Mesenchymal stem cell (in vitro differentiated cells and primary cell): Measurements from ENCODE around the gene TUT7.

Experiments
- DNase-seq: peaks from one replicate; pipeline ENCODE4 v3.0.0-alpha.2; 2013
- H2AFZ ChIP-seq: one replicate; pipeline ENCODE4 v1.6.1; 2013; ENCODE audit warnings: low read depth, mild to moderate bottlenecking, control low read depth, inconsistent platforms, low read length, moderate library complexity
- H2AK5ac ChIP-seq: 2 replicates; pipeline ENCODE4 v1.6.1; 2013; ENCODE audit warnings: low read length, moderate library complexity, mild to moderate bottlenecking, inconsistent platforms; ENCODE audit not compliant: severe bottlenecking
- H2BK120ac ChIP-seq: one replicate; pipeline ENCODE4 v1.6.1; 2013; ENCODE audit warnings: low read depth, mild to moderate bottlenecking, inconsistent platforms, low read length, moderate library complexity
- H2BK12ac ChIP-seq, 2 experiments: one replicate each; pipeline ENCODE4 v1.6.1; 2013; ENCODE audit warnings: inconsistent platforms in 2 of 2, low read length in 2 of 2, mild to moderate bottlenecking in 2 of 2, moderate library complexity in 2 of 2, control low read depth in 1 of 2
- H2BK15ac ChIP-seq: one replicate; pipeline ENCODE4 v1.6.1; 2013; ENCODE audit warnings: mild to moderate bottlenecking, low read depth, inconsistent platforms; ENCODE audit not compliant: poor library complexity, severe bottlenecking
- H2BK5ac ChIP-seq: 2 replicates; pipeline ENCODE4 v1.6.1; 2013; ENCODE audit warnings: low read depth, mild to moderate bottlenecking, low read length, control low read depth, inconsistent platforms; ENCODE audit not compliant: poor library complexity, severe bottlenecking
- H3K14ac ChIP-seq, 2 experiments: one replicate each; pipeline ENCODE4 v1.6.1; 2013; ENCODE audit warnings: inconsistent platforms in 2 of 2, low read length in 2 of 2, control low read depth in 1 of 2, mild to moderate bottlenecking in 1 of 2, moderate library complexity in 1 of 2
- H3K18ac ChIP-seq, 2 experiments: one replicate each; pipeline ENCODE4 v1.6.1; 2013; ENCODE audit warnings: inconsistent platforms in 2 of 2, low read length in 2 of 2, control low read depth in 1 of 2, low read depth in 1 of 2, mild to moderate bottlenecking in 1 of 2
- H3K23ac ChIP-seq, 2 experiments: one replicate each; pipeline ENCODE4 v1.6.1; 2013; ENCODE audit warnings: inconsistent platforms in 2 of 2, low read length in 2 of 2, mild to moderate bottlenecking in 2 of 2, moderate library complexity in 2 of 2, control low read depth in 1 of 2
- H3K27ac ChIP-seq: 2 replicates; pipeline ENCODE4 v1.5.1; 2013; ENCODE audit warnings: mild to moderate bottlenecking, moderate library complexity, low read length, control low read depth, inconsistent platforms; ENCODE audit not compliant: poor library complexity, severe bottlenecking
- H3K27me3 ChIP-seq, 2 experiments: 2 replicates each; pipeline versions ENCODE4 v1.6.1 to v1.7.0; 2013; ENCODE audit warnings: low read length in 2 of 2, mild to moderate bottlenecking in 2 of 2, moderate library complexity in 2 of 2, control low read depth in 1 of 2, inconsistent platforms in 1 of 2; ENCODE audit not compliant: control insufficient read depth in 1 of 2, insufficient read depth in 1 of 2
- H3K36me3 ChIP-seq, 2 experiments: 2 replicates each; pipeline versions ENCODE4 v1.6.1 to v1.7.0; 2013; ENCODE audit warnings: low read length in 2 of 2, control low read depth in 1 of 2, inconsistent platforms in 1 of 2, low read depth in 1 of 2, mild to moderate bottlenecking in 1 of 2; ENCODE audit not compliant: insufficient read depth in 2 of 2, control insufficient read depth in 1 of 2
- H3K4ac ChIP-seq, 2 experiments: one replicate each; pipeline ENCODE4 v1.6.1; 2013; ENCODE audit warnings: inconsistent platforms in 2 of 2, low read length in 2 of 2, mild to moderate bottlenecking in 2 of 2, moderate library complexity in 2 of 2, control low read depth in 1 of 2, low read depth in 1 of 2
- H3K4me1 ChIP-seq: 2 replicates; pipeline ENCODE4 v1.6.1; 2013; ENCODE audit warnings: low read depth, low read length, control low read depth; ENCODE audit not compliant: control insufficient read depth, insufficient read depth
- H3K4me2 ChIP-seq: 2 replicates; pipeline ENCODE4 v1.6.1; 2013; ENCODE audit warnings: low read length, mild to moderate bottlenecking, inconsistent platforms; ENCODE audit not compliant: poor library complexity, severe bottlenecking
- H3K4me3 ChIP-seq, 2 experiments: 2 replicates each; pipeline versions ENCODE4 v1.5.1 to v1.7.0; 2013; ENCODE audit warnings: low read length in 2 of 2, mild to moderate bottlenecking in 2 of 2, control low read depth in 1 of 2, low read depth in 1 of 2; ENCODE audit not compliant: insufficient read depth in 1 of 2
- H3K79me1 ChIP-seq: replicated peaks from 2 replicates; pipeline ENCODE4 v1.6.1; 2013; ENCODE audit warnings: mild to moderate bottlenecking, control low read depth, low read length, inconsistent platforms; ENCODE audit not compliant: poor library complexity, severe bottlenecking
- H3K9ac ChIP-seq: 2 replicates; pipeline ENCODE4 v1.7.0; 2013; ENCODE audit warnings: mild to moderate bottlenecking, low read length, moderate library complexity
- H3K9me3 ChIP-seq: 2 replicates; pipeline ENCODE4 v1.7.0; 2013; ENCODE audit warnings: mild to moderate bottlenecking, low read length; ENCODE audit not compliant: control insufficient read depth
- H4K8ac ChIP-seq: one replicate; pipeline ENCODE4 v1.6.1; 2013; ENCODE audit warnings: inconsistent platforms, mild to moderate bottlenecking, low read length, moderate library complexity
- H4K91ac ChIP-seq: one replicate; pipeline ENCODE4 v1.6.1; 2013; ENCODE audit warnings: mild to moderate bottlenecking, low read length, inconsistent platforms
- WGBS: methylation state at CpG from one replicate; pipeline ENCODE4 v1.1.7; 2013; ENCODE audit warnings: mixed read lengths; 5-methylcytosine and 5-hydroxymethylcytosine counted together

TUT7 gene

GRCh38 chr9:86326536-86326935, 27.7 kb downstream of the TUT7 start:
- no peak overlapping the region for H3K27ac ChIP-seq
- peaks cover 13 to 96% of the 10 kb centered on the region in 2 experiments for H3K36me3 ChIP-seq
- no peak overlapping the region for H3K4me3 ChIP-seq
- no peak overlapping the region for H2AK5ac ChIP-seq
- peaks cover 19% of the 10 kb centered on the region for H3K79me1 ChIP-seq
- no peak overlapping the region for H3K14ac ChIP-seq
- no peaks in the 10 kb centered on the region for H3K27me3 ChIP-seq
- WGBS, result 90% methylated on average over 3 of the region's 3 CpGs
- H2BK12ac ChIP-seq, result no peak overlapping the region
- no peak overlapping the region for H4K8ac ChIP-seq
- H3K18ac ChIP-seq, result no peak overlapping the region
- no peak overlapping the region for H2BK5ac ChIP-seq
- no peak overlapping the region for H2BK120ac ChIP-seq
- H3K23ac ChIP-seq, result no peak overlapping the region
- H3K4me1 ChIP-seq, result peaks cover 1% of the 10 kb centered on the region
- no peak overlapping the region for H3K4me2 ChIP-seq
- no peak overlapping the region for H2BK15ac ChIP-seq
- DNase-seq, result no peak
- no peak overlapping the region for H2AFZ ChIP-seq
- no peak overlapping the region for H3K9ac ChIP-seq
- no peak overlapping the region for H3K4ac ChIP-seq
- no peak overlapping the region for H4K91ac ChIP-seq
- no peaks in the 10 kb centered on the region for H3K9me3 ChIP-seq

- Histone ChIP-seq H3K27me3 (no peaks in the 10 kb centered on the region), H3K36me3 (peaks cover 18 to 94% of the 10 kb centered on the region in 2 experiments), H3K27ac (no peak overlapping the region), H4K91ac (no peak overlapping the region), H2BK15ac (no peak overlapping the region), H3K4me3 (no peak overlapping the region), H3K79me1 (peaks cover 17% of the 10 kb centered on the region), H3K9ac (peak overlapping the region; percentile 30), H3K23ac (no peak overlapping the region), H3K9me3 (no peaks in the 10 kb centered on the region), H2BK12ac (no peak overlapping the region), H2BK5ac (no peak overlapping the region), H3K4ac (no peak overlapping the region), H3K4me2 (no peak overlapping the region), H2AK5ac (no peak overlapping the region), H4K8ac (no peak overlapping the region), H2AFZ (no peak overlapping the region), H3K4me1 (no peaks in the 10 kb centered on the region), H2BK120ac (no peak overlapping the region), H3K14ac (no peak overlapping the region), H3K18ac (no peak overlapping the region)
- no CpG with 5 or more reads among the region's 1 CpG for WGBS
- DNase-seq, result peak; percentile 30
These were observed 29.3 kb downstream of the TUT7 start for GRCh38 chr9:86324901-86325300.

GRCh38 chr9:86324308-86324707, 29.9 kb downstream of the TUT7 start:
- Histone ChIP-seq H3K36me3 (peaks cover 18 to 94% of the 10 kb centered on the region in 2 experiments), H3K9ac (peak overlapping the region; percentile 30), H3K4me2 (no peak overlapping the region), H2AFZ (no peak overlapping the region), H3K27me3 (no peaks in the 10 kb centered on the region), H2BK12ac (no peak overlapping the region), H3K9me3 (no peaks in the 10 kb centered on the region), H2AK5ac (no peak overlapping the region), H3K4me3 (no peak overlapping the region), H3K79me1 (peaks cover 17% of the 10 kb centered on the region), H3K23ac (no peak overlapping the region), H4K8ac (no peak overlapping the region), H3K4ac (no peak overlapping the region), H3K14ac (no peak overlapping the region), H2BK120ac (no peak overlapping the region), H4K91ac (no peak overlapping the region), H3K4me1 (no peaks in the 10 kb centered on the region), H2BK5ac (no peak overlapping the region), H3K18ac (no peak overlapping the region), H2BK15ac (no peak overlapping the region), H3K27ac (no peak overlapping the region)
- WGBS, result 95% methylated on average over 2 of the region's 2 CpGs
- no peak for DNase-seq

GRCh38 chr9:86322973-86323644, 31.1 kb downstream of the TUT7 start:
- Histone ChIP-seq H3K27me3 (no peaks in the 10 kb centered on the region), H3K4me3 (peak overlapping the region in 1 of 2 experiments; percentile 4), H3K23ac (no peak overlapping the region), H2BK12ac (no peak overlapping the region), H4K91ac (no peak overlapping the region), H3K9ac (peak overlapping the region; percentile 30), H2BK15ac (no peak overlapping the region), H3K9me3 (no peaks in the 10 kb centered on the region), H3K36me3 (peaks cover 18 to 96% of the 10 kb centered on the region in 2 experiments), H2BK120ac (no peak overlapping the region), H3K27ac (no peak overlapping the region), H3K4me2 (no peak overlapping the region), H2AFZ (no peak overlapping the region), H3K79me1 (peaks cover 19% of the 10 kb centered on the region), H4K8ac (no peak overlapping the region), H3K18ac (no peak overlapping the region), H2BK5ac (no peak overlapping the region), H3K14ac (no peak overlapping the region), H3K4me1 (no peaks in the 10 kb centered on the region), H2AK5ac (no peak overlapping the region), H3K4ac (no peak overlapping the region)
- whole genome bisulfite sequencing, result 73% methylated on average over 6 of the region's 8 CpGs
- peak; percentile 59 for DNase-seq
